GM12872 (cell line): ENCODE data around the gene PTPRD.

ENCODE experiments used
- TF ChIP-seq, protein P1 (sequence below): IDR thresholded peaks from 3 replicates; pipeline ENCODE4 v1.5.1; 2011; ENCODE audit warnings: low read depth, mild to moderate bottlenecking, low read length, moderate library complexity; ENCODE audit not compliant: insufficient read depth

The PTPRD gene

DNA sequence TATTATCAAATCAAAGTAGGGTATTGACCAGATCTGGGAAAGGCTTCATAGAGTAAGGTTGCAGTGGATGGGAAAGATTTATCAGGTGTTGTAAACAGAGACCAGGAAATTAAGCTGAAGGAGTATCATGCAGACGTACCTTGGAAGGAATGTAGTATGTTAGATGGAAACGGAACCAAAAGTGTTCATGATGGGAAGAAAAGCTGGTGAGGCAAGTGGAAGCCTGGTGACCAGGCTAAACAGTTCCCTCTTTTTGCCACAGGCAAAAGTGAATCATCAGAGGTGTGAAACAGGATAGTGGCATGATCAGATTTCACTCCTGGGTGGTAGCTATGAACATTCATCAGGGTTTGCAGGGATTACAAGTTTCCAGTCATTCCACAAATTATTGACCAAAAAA lies 2033.1 kb downstream of the PTPRD start:
- TF ChIP-seq, protein P1, sequence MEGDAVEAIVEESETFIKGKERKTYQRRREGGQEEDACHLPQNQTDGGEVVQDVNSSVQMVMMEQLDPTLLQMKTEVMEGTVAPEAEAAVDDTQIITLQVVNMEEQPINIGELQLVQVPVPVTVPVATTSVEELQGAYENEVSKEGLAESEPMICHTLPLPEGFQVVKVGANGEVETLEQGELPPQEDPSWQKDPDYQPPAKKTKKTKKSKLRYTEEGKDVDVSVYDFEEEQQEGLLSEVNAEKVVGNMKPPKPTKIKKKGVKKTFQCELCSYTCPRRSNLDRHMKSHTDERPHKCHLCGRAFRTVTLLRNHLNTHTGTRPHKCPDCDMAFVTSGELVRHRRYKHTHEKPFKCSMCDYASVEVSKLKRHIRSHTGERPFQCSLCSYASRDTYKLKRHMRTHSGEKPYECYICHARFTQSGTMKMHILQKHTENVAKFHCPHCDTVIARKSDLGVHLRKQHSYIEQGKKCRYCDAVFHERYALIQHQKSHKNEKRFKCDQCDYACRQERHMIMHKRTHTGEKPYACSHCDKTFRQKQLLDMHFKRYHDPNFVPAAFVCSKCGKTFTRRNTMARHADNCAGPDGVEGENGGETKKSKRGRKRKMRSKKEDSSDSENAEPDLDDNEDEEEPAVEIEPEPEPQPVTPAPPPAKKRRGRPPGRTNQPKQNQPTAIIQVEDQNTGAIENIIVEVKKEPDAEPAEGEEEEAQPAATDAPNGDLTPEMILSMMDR: no peak

DNA sequence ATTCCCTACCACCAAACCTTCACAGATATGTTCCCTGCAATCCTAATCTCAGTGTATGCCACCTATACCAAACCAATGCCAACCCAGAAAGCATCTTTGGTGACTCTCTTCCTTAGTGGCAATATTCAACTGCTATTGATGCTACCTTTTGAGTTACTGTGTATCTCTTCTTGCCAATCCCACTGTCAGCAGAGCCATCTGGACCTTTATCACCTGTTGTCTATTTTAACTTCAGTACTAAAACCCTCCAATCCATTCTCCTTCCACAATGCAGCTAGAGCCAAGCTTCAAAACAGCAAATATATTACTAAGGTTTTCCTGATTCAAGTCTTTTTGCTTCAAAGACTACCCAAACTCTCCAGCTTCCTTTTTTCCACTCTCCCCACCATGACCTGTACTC lies 2036.1 kb downstream of the PTPRD start:
- TF ChIP-seq, protein P1: no peak

DNA sequence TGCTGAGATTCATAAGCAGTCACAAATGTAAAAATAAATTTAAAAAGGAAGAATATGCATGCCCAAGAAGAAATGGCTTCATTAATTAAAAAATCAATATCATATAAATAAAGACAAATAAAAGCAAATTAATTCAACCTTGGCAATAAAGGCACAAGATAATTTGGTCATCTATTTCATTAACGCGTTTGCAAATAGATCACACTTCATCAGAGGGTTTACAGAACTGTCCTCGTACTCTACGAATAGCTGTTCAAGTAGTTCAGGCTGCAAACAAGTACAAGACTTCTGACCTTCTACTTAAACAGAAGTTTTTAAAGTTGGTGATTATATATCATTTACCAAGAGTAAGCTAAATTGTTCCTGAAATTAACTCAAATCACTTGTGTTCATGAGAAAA lies 2038.0 kb downstream of the PTPRD start:
- TF ChIP-seq, protein P1: no peak

DNA sequence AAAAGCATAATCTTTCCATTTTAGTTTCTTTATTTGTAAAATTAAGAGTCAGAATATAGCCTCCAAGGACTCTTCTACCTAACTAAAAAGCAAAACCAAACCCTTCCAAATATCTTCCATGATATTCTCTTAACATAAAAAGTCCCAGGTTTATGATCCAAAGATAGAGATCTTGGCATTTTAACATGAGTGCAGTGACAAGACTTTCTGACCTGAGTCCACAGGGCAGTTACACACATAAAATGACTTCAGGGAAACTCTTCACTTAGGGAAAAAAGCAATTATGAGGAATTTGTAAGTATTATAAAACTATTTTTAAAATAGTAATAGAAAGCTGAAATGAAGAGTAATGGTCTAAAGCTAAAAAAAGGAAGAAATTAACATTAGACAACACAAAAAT lies 2040.6 kb downstream of the PTPRD start:
- TF ChIP-seq, protein P1: no peak

DNA sequence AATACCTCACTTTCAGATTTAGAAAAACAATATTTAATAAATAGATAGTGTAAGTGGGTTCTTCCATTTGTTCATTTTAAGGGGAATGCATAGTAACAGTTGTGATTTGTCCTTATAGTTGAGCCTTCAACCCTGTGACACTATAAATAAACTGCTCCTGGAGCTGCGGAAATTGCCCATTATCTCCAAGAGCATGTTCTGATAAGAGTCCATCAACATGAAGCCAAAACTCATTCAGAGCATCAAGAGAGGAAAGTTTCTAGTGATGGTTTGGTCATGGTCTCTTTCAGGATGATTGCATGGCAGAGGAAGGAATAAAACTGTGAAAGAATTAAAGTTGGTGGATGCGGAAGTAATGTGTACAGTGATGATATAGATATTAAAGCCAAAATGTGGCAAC lies 2041.2 kb downstream of the PTPRD start:
- TF ChIP-seq, protein P1: no peak

DNA sequence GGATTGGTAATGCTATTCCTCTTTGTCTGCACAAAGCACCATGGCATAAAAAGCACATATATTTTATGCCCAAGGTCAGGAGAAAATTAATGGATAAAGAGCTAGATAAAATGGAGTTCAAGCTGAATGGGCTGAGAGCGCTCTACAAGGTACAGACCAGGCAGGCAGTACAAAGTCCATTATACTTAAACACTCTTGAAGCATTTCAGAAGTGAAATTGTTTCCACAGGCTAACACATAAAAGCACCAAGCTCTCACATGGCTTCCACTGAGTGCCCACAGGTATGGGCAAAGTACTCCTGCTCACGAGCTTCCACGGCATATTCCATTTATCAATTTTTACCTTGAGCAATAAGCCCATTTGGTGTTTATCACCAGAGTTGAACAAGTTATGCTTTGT lies 2042.0 kb downstream of the PTPRD start:
- TF ChIP-seq, protein P1: no peak

DNA sequence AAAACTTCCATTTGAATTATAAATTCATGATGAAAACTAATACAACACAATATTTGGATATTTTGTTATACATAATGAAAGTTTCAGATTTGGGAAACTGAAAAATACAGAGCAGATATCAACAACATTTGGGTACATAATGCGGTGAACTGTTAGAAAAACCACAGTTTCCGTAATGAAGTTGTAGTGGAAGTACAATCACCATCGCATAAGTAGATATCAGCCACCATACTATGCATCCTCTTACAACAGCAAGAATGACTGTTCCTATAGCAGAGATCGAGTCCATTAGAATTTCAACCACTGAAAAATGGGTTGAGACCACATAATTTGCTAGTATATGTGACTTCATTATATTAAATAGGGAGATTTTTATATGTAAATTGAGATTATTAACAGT lies 2043.0 kb downstream of the PTPRD start:
- TF ChIP-seq, protein P1: no peak
